Sigmoid colon (tissue), 7 donors: ENCODE data around the gene MTCL1. TPM values are rescaled to one million over a fixed set of nuclear protein-coding genes. Genes with fewer than 3 reads are reported as not detected.
A peak's percentile ranks its signal among the peaks of the same experiment; 100 is the strongest.

Source experiments
- DNase-seq: peaks from one replicate; pipeline ENCODE4 v3.0.0-alpha.2; 2019
- H3K27ac ChIP-seq, 4 donors: fragments of 200-600 bp; sonication (generic); one replicate each; pipeline ENCODE4 v1.5.1; 2016 to 2019; ENCODE audit warnings: mild to moderate bottlenecking in 1 of 4
- H3K27me3 ChIP-seq, 3 donors: fragments of 200-600 bp; sonication (generic); one replicate each; pipeline ENCODE4 v1.5.1; 2019; ENCODE audit warnings: mild to moderate bottlenecking in 1 of 3
- H3K36me3 ChIP-seq, 4 donors: fragments of 200-600 bp; sonication (generic); one replicate each; pipeline ENCODE4 v1.5.1; 2016 to 2019
- H3K4me1 ChIP-seq, 4 donors: fragments of 200-600 bp; sonication (generic); one replicate each; pipeline ENCODE4 v1.5.1; 2017 to 2019
- H3K4me3 ChIP-seq, 4 donors: fragments of 200-600 bp; sonication (generic); one replicate each; pipeline ENCODE4 v1.5.1; 2017 to 2019; ENCODE audit warnings: mild to moderate bottlenecking in 2 of 4, moderate library complexity in 1 of 4
- H3K9me3 ChIP-seq, 4 donors: fragments of 200-600 bp in 3 of 4; sonication (generic) in 3 of 4; one replicate each; pipeline versions ENCODE4 v1.5.1 to v1.6.1; 2013 to 2019
- EP300 ChIP-seq, 4 donors: sonication (generic); formaldehyde crosslinking; IDR thresholded peaks; one replicate each; pipeline ENCODE4 v1.6.1; 2017; ENCODE audit warnings: antibody characterized with exemption in 4 of 4
- POLR2A ChIP-seq, 2 donors: fragments of 450-650 bp; IDR thresholded peaks; one replicate each; pipeline ENCODE4 v1.6.1; 2016; ENCODE audit warnings: antibody characterized with exemption in 2 of 2, mild to moderate bottlenecking in 2 of 2, moderate library complexity in 2 of 2
- POLR2AphosphoS5 ChIP-seq, 4 donors: sonication (generic); formaldehyde crosslinking; IDR thresholded peaks; one replicate each; pipeline ENCODE4 v1.6.1; 2017; ENCODE audit warnings: antibody characterized with exemption in 4 of 4
- WGBS, 2 donors: extraction: QIAGEN DNeasy Blood & Tissue Kit; methylation state at CpG; one replicate each; pipeline ENCODE4 v1.1.7; 2013; 5-methylcytosine and 5-hydroxymethylcytosine counted together
- intact Hi-C: fragments of 100-400 bp; cut with DNase I; formaldehyde crosslinking; loops from one replicate; pipeline ENCODE4 v1.15.1; 2023
- polyA plus RNA-seq, 3 donors: library from polyadenylated mRNA; stranded (reverse); fragments of 200-250 nt; gene quantifications; one replicate each; pipeline ENCODE4 v1.2.3, GENCODE V29; 2013
- total RNA-seq, 4 donors: library from RNA; depleted of rRNA; stranded (reverse); fragments of >200 nt; gene quantifications; one replicate each; pipeline ENCODE4 v1.1.0, GENCODE V29; 2016
- TF ChIP-seq, protein P1 (sequence below), 4 experiments: fragments of 450-650 bp in 3 of 4; fragments of 200-600 bp in 1 of 4; IDR thresholded peaks; one replicate each; pipeline ENCODE4 v1.5.1; 2016 to 2019; ENCODE audit warnings: antibody characterized with exemption in 4 of 4, mild to moderate bottlenecking in 3 of 4, moderate library complexity in 2 of 4
- donor health status: healthy with polysubstance abuse.
- donor health status: Bipolar disorder and iron deficiency.
- donor health status: healthy.

Gene MTCL1
- total and polyA plus RNA-seq, 7 donors = 0.69 to 133 (median 58.5) TPM

DNA sequence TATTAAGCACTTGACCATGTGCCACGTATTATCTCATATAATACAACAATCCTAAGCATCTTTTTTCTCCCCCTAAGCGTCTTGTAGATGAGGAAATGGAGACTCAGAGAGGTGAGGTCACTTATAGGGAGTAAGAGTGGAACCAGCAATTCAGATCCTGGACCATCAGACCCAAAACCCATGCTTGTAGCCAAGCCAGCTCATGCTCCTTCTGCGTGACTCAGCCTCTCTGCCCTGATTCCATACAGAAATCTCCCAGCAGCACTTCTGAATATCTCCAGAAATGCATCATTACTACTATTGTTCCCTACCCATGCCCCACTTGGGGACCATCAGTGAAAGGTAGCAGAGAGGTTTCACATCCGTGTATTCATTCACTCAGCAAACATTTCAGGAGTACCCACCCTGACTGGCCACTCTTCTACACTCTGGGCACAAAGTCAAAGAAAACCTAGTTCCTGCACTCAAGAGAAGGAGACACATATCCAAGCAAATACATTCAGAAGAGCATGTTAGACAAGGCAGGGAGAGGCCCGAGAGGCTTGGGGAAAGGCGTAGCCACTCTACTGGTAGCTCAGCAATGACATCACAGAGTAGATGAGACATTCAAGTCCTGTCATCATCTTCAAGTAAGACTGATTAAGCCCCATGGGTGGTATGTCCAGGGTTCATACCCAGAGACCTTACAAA lies 141.9 kb downstream of the MTCL1 start:
- TF ChIP-seq EP300 (IDR thresholded peaks at IDR 0.05) (no peak), POLR2AphosphoS5 (IDR thresholded peaks at IDR 0.05) (no peak), POLR2A (IDR thresholded peaks at IDR 0.05) (no peak)
- TF ChIP-seq, protein P1, sequence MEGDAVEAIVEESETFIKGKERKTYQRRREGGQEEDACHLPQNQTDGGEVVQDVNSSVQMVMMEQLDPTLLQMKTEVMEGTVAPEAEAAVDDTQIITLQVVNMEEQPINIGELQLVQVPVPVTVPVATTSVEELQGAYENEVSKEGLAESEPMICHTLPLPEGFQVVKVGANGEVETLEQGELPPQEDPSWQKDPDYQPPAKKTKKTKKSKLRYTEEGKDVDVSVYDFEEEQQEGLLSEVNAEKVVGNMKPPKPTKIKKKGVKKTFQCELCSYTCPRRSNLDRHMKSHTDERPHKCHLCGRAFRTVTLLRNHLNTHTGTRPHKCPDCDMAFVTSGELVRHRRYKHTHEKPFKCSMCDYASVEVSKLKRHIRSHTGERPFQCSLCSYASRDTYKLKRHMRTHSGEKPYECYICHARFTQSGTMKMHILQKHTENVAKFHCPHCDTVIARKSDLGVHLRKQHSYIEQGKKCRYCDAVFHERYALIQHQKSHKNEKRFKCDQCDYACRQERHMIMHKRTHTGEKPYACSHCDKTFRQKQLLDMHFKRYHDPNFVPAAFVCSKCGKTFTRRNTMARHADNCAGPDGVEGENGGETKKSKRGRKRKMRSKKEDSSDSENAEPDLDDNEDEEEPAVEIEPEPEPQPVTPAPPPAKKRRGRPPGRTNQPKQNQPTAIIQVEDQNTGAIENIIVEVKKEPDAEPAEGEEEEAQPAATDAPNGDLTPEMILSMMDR (IDR thresholded peaks at IDR 0.05) = no peak
- WGBS, 2 donors = 85 to 88% methylated on average over 6 of the region's 6 CpGs
- Histone ChIP-seq H3K27ac (peak overlapping the region in 3 of 4 donors; percentile 48 to 73 (median 64)), H3K27me3 (no peaks in the 10 kb centered on the region), H3K9me3 (no peaks in the 10 kb centered on the region), H3K4me3 (no peak overlapping the region), H3K36me3 (no peaks in the 10 kb centered on the region), H3K4me1 (peaks cover 0 to 31% (median 20%) of the 10 kb centered on the region in 4 donors)
- intact Hi-C loops = loop anchor here (5.0 kb wide), 2 partner anchors 110 to 135 kb away; no protein-coding TSS in a partner anchor
- no peak for DNase-seq

DNA sequence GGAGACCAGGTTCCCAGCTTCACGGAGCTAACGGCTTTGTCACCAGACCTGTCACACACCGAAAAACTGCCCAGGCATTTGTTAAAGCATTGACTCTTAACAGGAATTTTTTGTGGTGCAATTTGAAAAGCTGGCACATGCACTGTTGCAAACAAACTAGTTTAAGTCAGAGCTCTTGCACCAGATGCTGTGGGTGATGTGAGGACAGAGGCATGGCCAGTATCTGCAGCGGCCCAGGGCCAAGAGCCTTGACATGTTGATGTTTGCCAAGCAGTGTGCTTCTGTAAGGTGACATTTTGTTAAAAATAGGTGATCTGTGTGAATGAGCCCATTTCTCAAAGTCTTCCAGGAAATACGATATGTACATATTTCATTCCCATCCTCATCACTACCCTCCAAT lies 142.5 kb downstream of the MTCL1 start:
- peak; percentile 74 for DNase-seq
- peaks cover 0 to 28% (median 20%) of the 10 kb centered on the region in 4 donors for H3K4me1 ChIP-seq
- no peak for TF ChIP-seq POLR2A (IDR thresholded peaks at IDR 0.05)
- TF ChIP-seq, protein P1 (IDR thresholded peaks at IDR 0.05) = no peak
- peak; percentile 53 to 85 (median 71) for TF ChIP-seq POLR2AphosphoS5 (IDR thresholded peaks at IDR 0.05)
- TF ChIP-seq EP300 (IDR thresholded peaks at IDR 0.05) = peak in 1 of 4 donors; percentile 77
- H3K27ac ChIP-seq = peak overlapping the region in 3 of 4 donors; percentile 48 to 73 (median 64)
- H3K27me3 ChIP-seq = no peaks in the 10 kb centered on the region
- 91 to 94% methylated on average over 5 of the region's 5 CpGs for WGBS, 2 donors
- no peak overlapping the region for H3K4me3 ChIP-seq
- intact Hi-C loops = loop anchor here (5.0 kb wide), 2 partner anchors 109 to 134 kb away; no protein-coding TSS in a partner anchor
- no peaks in the 10 kb centered on the region for H3K9me3 ChIP-seq
- no peaks in the 10 kb centered on the region for H3K36me3 ChIP-seq

DNA sequence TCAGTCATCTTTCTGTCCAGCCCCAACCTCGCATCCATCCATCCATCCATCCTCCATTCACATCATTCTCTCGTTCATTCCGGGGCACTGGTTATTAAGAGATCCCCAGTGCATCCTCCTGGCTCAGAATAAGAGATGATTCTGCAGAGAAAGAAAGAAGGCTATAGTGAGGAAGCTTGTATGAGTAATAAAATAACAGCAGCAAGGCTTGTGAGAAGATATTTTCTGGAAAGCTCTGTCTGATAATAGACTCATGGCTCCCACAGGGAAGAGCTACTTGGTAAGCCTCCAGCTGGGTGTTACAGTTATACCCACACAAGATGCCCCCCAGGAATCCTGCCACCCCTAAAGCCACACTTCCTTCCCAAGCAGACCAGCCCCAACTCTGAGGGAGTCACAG lies 143.2 kb downstream of the MTCL1 start:
- Histone ChIP-seq H3K4me1 (peaks cover 0 to 28% (median 20%) of the 10 kb centered on the region in 4 donors), H3K27ac (peak overlapping the region in 3 of 4 donors; percentile 48 to 73 (median 64)), H3K9me3 (no peaks in the 10 kb centered on the region), H3K36me3 (no peaks in the 10 kb centered on the region), H3K27me3 (no peaks in the 10 kb centered on the region), H3K4me3 (no peak overlapping the region)
- DNase-seq = no peak
- intact Hi-C loops = loop anchor here (5.0 kb wide), 2 partner anchors 109 to 134 kb away; no protein-coding TSS in a partner anchor
- 86 to 95% methylated on average over 3 of the region's 3 CpGs for WGBS, 2 donors
- TF ChIP-seq, protein P1 (IDR thresholded peaks at IDR 0.05) = no peak
- TF ChIP-seq POLR2AphosphoS5 (IDR thresholded peaks at IDR 0.05) (no peak), EP300 (IDR thresholded peaks at IDR 0.05) (no peak), POLR2A (IDR thresholded peaks at IDR 0.05) (no peak)

DNA sequence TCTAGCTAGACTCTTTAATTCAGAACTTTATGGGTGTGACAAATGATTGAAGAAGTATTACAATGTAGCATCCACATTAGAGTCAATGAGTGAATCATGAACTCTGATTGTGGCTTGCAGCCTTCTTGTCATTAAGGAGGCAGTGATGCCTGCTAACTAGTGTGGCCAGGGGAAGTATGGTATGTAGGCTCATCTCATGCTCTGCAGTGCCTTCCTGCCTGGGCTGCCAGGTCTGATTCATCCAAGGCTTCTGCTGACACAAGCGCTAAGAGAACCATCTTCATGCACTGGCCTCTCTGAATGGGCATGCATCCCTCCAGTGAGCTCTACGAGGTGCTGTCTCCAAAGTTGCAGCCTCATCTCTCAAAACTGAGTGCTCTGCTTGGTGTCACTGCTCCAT lies 144.3 kb downstream of the MTCL1 start:
- 86 to 90% methylated on average over 2 of the region's 2 CpGs for WGBS, 2 donors
- intact Hi-C loops = loop anchor here (5.0 kb wide), 2 partner anchors 108 to 133 kb away; no protein-coding TSS in a partner anchor
- no peak overlapping the region for H3K27ac ChIP-seq
- no peaks in the 10 kb centered on the region for H3K36me3 ChIP-seq
- no peaks in the 10 kb centered on the region for H3K9me3 ChIP-seq
- DNase-seq = no peak
- H3K4me3 ChIP-seq = no peak overlapping the region
- H3K27me3 ChIP-seq = no peaks in the 10 kb centered on the region
- peaks cover 0 to 28% (median 20%) of the 10 kb centered on the region in 4 donors for H3K4me1 ChIP-seq
- TF ChIP-seq POLR2AphosphoS5 (IDR thresholded peaks at IDR 0.05) (no peak), POLR2A (IDR thresholded peaks at IDR 0.05) (no peak), EP300 (IDR thresholded peaks at IDR 0.05) (no peak)
- TF ChIP-seq, protein P1 (IDR thresholded peaks at IDR 0.05) = no peak
